Brain pericyte (primary cell): ENCODE measurements around the gene KRT83.
"Not testable (repeated sequence)": the region's sequence is repeated elsewhere in the genome, so short reads cannot be mapped to it uniquely, and the experiment has no call there.

Experiments used
- DNase-seq: peaks from one replicate; pipeline ENCODE4 v3.0.0-alpha.2; 2012; ENCODE audit warnings: low read depth, low spot score

KRT83 gene

GRCh38 chr12:52332381-52332780 lies 11.2 kb upstream of the KRT83 start:
- no peak for DNase-seq

GRCh38 chr12:52331833-52332232 lies 10.6 kb upstream of the KRT83 start:
- no peak for DNase-seq

- DNase-seq = no peak
Measured at GRCh38 chr12:52331039-52331438, 9.8 kb upstream of the KRT83 start.

- DNase-seq = no peak
Measured at GRCh38 chr12:52327830-52328500, 6.8 kb upstream of the KRT83 start.

GRCh38 chr12:52327052-52327829 lies 6.0 kb upstream of the KRT83 start:
- DNase-seq = peak; percentile 59

- no peak for DNase-seq
Measured at GRCh38 chr12:52324153-52324444, 2.9 kb upstream of the KRT83 start.

GRCh38 chr12:52323416-52324152 lies 2.4 kb upstream of the KRT83 start:
- no peak for DNase-seq

- no peak for DNase-seq
Measured at GRCh38 chr12:52323001-52323400, 1.8 kb upstream of the KRT83 start.

- DNase-seq = no peak
Measured at GRCh38 chr12:52322069-52322468, 871 bp upstream of the KRT83 start.

- DNase-seq = no peak
Measured at GRCh38 chr12:52321418-52321817, 220 bp upstream of the KRT83 start.

- DNase-seq = no peak
Measured at GRCh38 chr12:52319097-52319496, 2.1 kb downstream of the KRT83 start.

- DNase-seq = no peak
Measured at GRCh38 chr12:52318241-52318990, 2.8 kb downstream of the KRT83 start.

- DNase-seq = no peak
Measured at GRCh38 chr12:52317468-52318052, 3.6 kb downstream of the KRT83 start.

GRCh38 chr12:52316701-52317100 lies 4.5 kb downstream of the KRT83 start:
- DNase-seq = no peak

GRCh38 chr12:52316290-52316689 lies 4.9 kb downstream of the KRT83 start:
- no peak for DNase-seq

GRCh38 chr12:52315721-52316120 lies 5.5 kb downstream of the KRT83 start:
- DNase-seq = not testable (repeated sequence)

- no peak for DNase-seq
Measured at GRCh38 chr12:52314511-52314910, 6.7 kb downstream of the KRT83 start.

- no peak for DNase-seq
Measured at GRCh38 chr12:52313926-52314325, 7.3 kb downstream of the KRT83 start.

- no peak for DNase-seq
Measured at GRCh38 chr12:52313461-52313860, 7.7 kb downstream of the KRT83 start.

- no peak for DNase-seq
Measured at GRCh38 chr12:52312086-52312485, 9.1 kb downstream of the KRT83 start.

GRCh38 chr12:52311285-52311648 lies 9.9 kb downstream of the KRT83 start:
- DNase-seq = no peak
